Calu3 (cell line): ENCODE measurements around the gene PLA2G6. TPM values are rescaled to one million over a fixed set of nuclear protein-coding genes. Genes with fewer than 3 reads are reported as not detected.

Source experiments
- BruUV-seq: library from RNA; stranded (reverse); fragments of 400-500 nt; replicated peaks from 2 replicates; lab custom pipeline; 2021; lab: Mats Ljungman, UMichigan
- CTCF ChIA-PET: fragments of 300-600 bp; sonication (Branson Sonifier 250); formaldehyde crosslinking; loops from one replicate; lab custom pipeline; 2022; ENCODE audit warnings: antibody characterized with exemption; lab: Charles Lee
- DNase-seq: peaks from one replicate; pipeline ENCODE4 v3.0.0; 2022
- H3K27ac Mint-ChIP-seq: one replicate; pipeline ENCODE4 v1.8.0; 2022; ENCODE audit warnings: mixed read lengths; ENCODE audit not compliant: unreplicated experiment
- H3K27me3 Mint-ChIP-seq: one replicate; pipeline ENCODE4 v1.8.0; 2022; ENCODE audit warnings: mixed read lengths; ENCODE audit not compliant: unreplicated experiment
- H3K36me3 Mint-ChIP-seq: one replicate; pipeline ENCODE4 v1.8.0; 2022; ENCODE audit warnings: mild to moderate bottlenecking, moderate library complexity, mixed read lengths; ENCODE audit not compliant: insufficient read depth, unreplicated experiment
- H3K4me1 Mint-ChIP-seq: one replicate; pipeline ENCODE4 v1.8.0; 2022; ENCODE audit warnings: mild to moderate bottlenecking, low read depth, mixed read lengths; ENCODE audit not compliant: unreplicated experiment
- H3K4me3 Mint-ChIP-seq: one replicate; pipeline ENCODE4 v1.8.0; 2022; ENCODE audit warnings: mild to moderate bottlenecking, low read depth, moderate library complexity, mixed read lengths; ENCODE audit not compliant: unreplicated experiment
- H3K9me3 Mint-ChIP-seq: one replicate; pipeline ENCODE4 v1.8.0; 2022; ENCODE audit warnings: low read depth, mixed read lengths; ENCODE audit not compliant: unreplicated experiment
- CTCF ChIP-seq: fragments of 200-600 bp; IDR thresholded peaks from one replicate; pipeline ENCODE4 v1.8.0; 2022; ENCODE audit warnings: antibody characterized with exemption; ENCODE audit not compliant: unreplicated experiment
- intact Hi-C: fragments of 100-400 bp; cut with micrococcal nuclease; formaldehyde crosslinking; loops from one replicate; pipeline ENCODE4 v1.10.0; 2022; ENCODE audit not compliant: unreplicated experiment
- total RNA-seq: library from RNA; stranded (reverse); gene quantifications from 2 replicates; pipeline ENCODE4 v1.2.3, GENCODE V29; 2022

PLA2G6 gene
- total RNA-seq, 1 experiment from 2014 or later, result 43.5 TPM

- Mint-ChIP-seq H3K4me3 (peak overlapping the region; percentile 41), H3K27ac (peak overlapping the region; percentile 94), H3K9me3 (no peaks in the 10 kb centered on the region), H3K36me3 (peaks cover 99% of the 10 kb centered on the region), H3K4me1 (peaks cover 48% of the 10 kb centered on the region), H3K27me3 (no peaks in the 10 kb centered on the region)
- TF ChIP-seq CTCF, result no peak
- CTCF ChIA-PET, result no interaction called here
- intact Hi-C loops, result no loop called here
- BruUV-seq, result no TSS peak
- DNase-seq, result no peak
Observed at GRCh38 chr22:38214302-38215056, 32.8 kb upstream of the PLA2G6 start.

GRCh38 chr22:38213990-38214301 lies 32.3 kb upstream of the PLA2G6 start:
- TF ChIP-seq CTCF, result no peak
- Mint-ChIP-seq H3K4me1 (peaks cover 43% of the 10 kb centered on the region), H3K27ac (peak overlapping the region; percentile 50), H3K27me3 (no peaks in the 10 kb centered on the region), H3K9me3 (no peaks in the 10 kb centered on the region), H3K36me3 (peaks cover 99% of the 10 kb centered on the region), H3K4me3 (no peak overlapping the region)
- intact Hi-C loops, result no loop called here
- DNase-seq, result no peak
- no TSS peak for BruUV-seq
- CTCF ChIA-PET, result no interaction called here

- H3K4me1 Mint-ChIP-seq, result peaks cover 38% of the 10 kb centered on the region
- no peak for DNase-seq
- BruUV-seq, result no TSS peak
- H3K27ac Mint-ChIP-seq, result peak overlapping the region; percentile 50
- CTCF ChIA-PET, result no interaction called here
- no peak overlapping the region for H3K4me3 Mint-ChIP-seq
- no peak for TF ChIP-seq CTCF
- intact Hi-C loops, result no loop called here
- no peaks in the 10 kb centered on the region for H3K27me3 Mint-ChIP-seq
- no peaks in the 10 kb centered on the region for H3K9me3 Mint-ChIP-seq
- H3K36me3 Mint-ChIP-seq, result peaks cover 99% of the 10 kb centered on the region
Observed at GRCh38 chr22:38213319-38213989, 31.8 kb upstream of the PLA2G6 start.

- H3K4me1 Mint-ChIP-seq, result peaks cover 29% of the 10 kb centered on the region
Observed at GRCh38 chr22:38212442-38212841, 30.8 kb upstream of the PLA2G6 start.

More at GRCh38 chr22:38212442-38212841, 30.8 kb upstream of the PLA2G6 start:
- CTCF ChIA-PET, result interaction anchor here (1.2 kb wide), 1 partner anchor 9 kb away, joined by 3 read pairs; no protein-coding TSS in a partner anchor
- H3K9me3 Mint-ChIP-seq, result no peaks in the 10 kb centered on the region
- peaks cover 99% of the 10 kb centered on the region for H3K36me3 Mint-ChIP-seq
- TF ChIP-seq CTCF, result no peak
- H3K27ac Mint-ChIP-seq, result peak overlapping the region; percentile 79
- H3K27me3 Mint-ChIP-seq, result no peaks in the 10 kb centered on the region
- H3K4me3 Mint-ChIP-seq, result no peak overlapping the region
- intact Hi-C loops, result no loop called here
- DNase-seq, result no peak
- BruUV-seq, result no TSS peak
